HG02642 (cell line): ENCODE data around the gene PLAGL1.
"Not testable (repeated sequence)": the region's sequence is repeated elsewhere in the genome, so short reads cannot be mapped to it uniquely, and the experiment has no call there.

ENCODE experiments used
- ATAC-seq: cut with Tn5 transposase; IDR thresholded peaks from one replicate; pipeline ENCODE4 v1.9.1; 2021; ENCODE audit warnings: mild to moderate bottlenecking; ENCODE audit not compliant: unreplicated experiment, poor library complexity

Gene PLAGL1

GRCh38 chr6:144008120-144008811 is at the start of gene PLAGL1:
Gene PLAGL1 (minus strand): TSS chr6:144008259. CDS start chr6:143948136, 60,123 bp downstream.
- ATAC-seq: peak; percentile 85

DNA sequence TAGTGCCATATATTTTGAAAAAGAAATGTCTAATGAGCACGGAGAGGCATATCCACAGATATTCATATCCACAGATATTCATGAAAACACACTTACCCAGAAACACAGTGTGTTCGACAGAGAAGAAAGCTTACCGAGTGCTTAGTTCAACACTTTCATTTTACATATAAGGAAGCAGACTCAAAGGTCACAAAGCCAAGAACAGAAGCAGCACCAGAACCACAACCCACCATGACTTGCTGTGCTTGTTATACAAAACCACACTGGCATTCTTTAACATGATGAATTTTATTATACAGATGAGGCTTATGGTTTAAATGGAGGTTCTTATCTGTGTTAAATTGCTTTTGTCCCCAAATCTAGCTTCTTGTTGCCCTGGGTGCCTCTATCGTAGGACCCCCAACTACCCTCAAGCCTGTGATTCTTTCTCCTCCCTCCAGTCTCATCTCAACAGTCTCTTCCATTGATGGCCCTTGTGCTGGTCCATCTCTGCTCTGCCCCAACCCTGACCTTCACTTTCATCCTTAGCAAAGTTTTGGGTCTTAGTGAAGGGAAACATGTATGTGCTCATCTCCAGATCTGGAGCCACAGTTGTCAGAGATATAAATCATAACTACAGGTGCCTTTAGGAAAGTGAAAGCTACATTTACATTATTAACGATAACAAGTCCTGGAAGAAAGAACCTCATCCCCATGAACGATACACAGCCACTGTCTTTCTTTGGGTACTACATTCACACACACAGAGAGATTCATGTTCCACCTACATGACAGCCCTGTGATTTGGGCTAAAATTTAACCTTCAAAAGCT is 47.3 kb upstream of the PLAGL1 start:
- peak; percentile 86 for ATAC-seq

- no peak for ATAC-seq
Observed at GRCh38 chr6:144053601-144054000, 45.5 kb upstream of the PLAGL1 start.

DNA sequence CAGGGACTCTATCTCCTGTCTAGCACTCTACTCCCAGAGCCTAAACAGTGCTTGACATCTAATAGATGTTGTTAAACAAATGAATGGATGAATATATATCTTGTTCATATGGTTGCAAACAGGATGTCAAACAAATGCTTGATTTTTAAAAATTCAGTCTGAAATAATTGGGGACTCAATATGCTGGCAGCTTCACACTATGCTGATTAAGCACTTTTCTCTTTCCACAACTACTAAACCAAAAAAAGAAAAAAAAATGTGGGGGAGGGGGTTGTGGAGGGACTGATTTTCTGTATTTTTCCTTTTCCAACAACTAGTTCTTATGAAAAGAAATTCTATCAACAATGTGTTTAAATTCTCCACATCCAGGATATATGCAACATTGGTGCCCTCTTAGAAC is 44.4 kb upstream of the PLAGL1 start:
- ATAC-seq: no peak

GRCh38 chr6:144049386-144049785 is 41.3 kb upstream of the PLAGL1 start:
- no peak for ATAC-seq

DNA sequence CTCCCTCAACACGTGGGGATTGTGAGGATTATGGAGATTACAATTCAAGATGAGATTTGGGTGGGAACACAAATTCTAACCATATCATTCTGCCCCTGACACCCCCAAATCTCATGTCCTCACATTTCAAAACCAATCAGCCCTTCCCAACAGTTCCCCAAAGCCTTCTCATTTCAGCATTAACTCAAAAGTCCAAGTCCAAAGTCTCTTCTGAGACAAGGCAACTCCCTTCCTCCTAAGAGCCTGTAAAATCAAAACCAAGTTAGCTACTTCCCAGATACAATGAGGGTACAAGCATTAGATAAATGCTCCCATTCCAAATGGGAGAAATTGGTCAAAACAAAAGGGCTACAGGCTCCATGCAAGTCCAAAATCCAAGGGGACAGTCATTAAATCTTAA is 39.6 kb upstream of the PLAGL1 start:
- no peak for ATAC-seq

DNA sequence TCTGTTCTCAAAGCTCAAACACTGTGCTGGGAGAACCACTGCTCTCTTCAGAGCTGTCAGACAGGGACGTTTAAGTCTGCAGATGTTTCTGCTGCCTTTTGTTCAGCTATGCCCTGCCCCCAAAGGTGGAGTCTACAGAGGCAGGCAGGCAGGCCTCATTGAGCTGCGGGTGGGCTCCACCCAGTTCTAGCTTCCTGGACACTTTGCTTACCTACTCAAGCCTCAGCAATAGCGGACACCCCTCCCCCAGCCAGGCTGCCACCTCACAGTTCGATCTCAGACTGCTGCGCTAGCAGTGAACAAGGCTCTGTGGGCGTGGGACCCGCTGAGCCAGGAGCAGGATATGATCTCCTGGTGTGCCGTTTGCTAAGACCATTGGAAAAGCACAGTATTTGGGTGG is 38.6 kb upstream of the PLAGL1 start:
- ATAC-seq: not testable (repeated sequence)

DNA sequence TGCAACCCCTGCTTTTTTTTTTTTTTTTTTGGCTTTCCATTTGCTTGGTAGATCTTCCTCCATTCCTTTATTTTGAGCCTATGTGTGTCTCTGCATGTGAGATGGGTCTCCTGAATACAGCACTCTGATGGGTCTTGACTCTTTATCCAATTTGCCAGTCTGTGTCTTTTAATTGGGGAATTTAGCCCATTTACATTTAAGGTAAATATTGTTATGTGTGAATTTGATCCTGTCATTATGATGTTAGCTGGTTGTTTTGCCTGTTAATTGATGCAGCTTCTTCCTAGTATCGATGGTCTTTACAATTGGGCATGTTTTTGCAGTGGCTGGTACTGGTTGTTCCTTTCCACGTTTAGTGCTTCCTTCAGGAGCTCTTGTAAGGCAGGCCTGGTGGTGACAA is 36.9 kb upstream of the PLAGL1 start:
- not testable (repeated sequence) for ATAC-seq

- ATAC-seq: no peak
Observed at GRCh38 chr6:144036835-144037195, 28.8 kb upstream of the PLAGL1 start.

GRCh38 chr6:144036064-144036834 is 28.2 kb upstream of the PLAGL1 start:
- ATAC-seq: peak; percentile 73

GRCh38 chr6:144035416-144035815 is 27.4 kb upstream of the PLAGL1 start:
- ATAC-seq: no peak

DNA sequence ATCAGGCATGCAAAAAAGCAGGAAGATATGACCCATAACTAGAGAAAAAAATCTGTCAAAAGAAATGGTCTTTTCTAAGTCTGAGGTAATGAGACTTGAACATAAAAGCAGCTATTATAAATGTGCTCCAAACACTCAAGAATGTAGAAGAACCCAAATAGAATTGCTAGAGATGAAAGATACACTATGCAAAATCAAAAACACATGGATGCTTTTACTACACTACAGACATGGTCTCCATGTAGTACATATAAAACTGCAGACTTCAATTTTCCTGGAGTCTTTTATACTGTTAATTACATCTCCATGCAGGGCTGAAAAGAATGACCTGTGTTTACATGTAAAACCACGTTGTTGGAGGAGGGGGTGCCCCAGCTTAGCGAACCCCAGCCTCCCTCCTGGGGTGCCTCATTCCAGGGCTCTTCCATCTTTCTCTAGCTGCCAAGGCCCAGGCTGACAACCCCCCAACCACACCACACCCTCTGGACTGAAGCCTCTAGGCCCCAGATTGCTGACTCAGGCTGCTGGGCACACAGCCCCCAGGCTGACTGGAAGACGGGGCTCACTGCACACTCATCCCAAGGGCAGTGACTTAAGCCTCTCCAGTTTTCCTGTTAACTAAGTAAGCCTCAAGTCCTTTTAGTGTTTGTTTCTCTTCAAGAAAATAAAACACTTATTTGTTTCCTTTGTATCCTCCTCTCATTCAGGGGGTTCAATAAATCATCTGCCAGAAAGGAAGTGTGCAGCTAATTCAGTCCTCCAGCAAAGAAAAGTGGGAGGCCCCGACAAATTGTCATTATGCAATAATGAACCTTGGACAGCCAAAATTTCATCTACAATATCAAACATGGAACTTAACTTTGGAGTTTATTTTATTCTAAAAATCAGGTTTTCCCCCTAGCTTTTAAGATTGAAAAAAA is 26.0 kb upstream of the PLAGL1 start:
- no peak for ATAC-seq

DNA sequence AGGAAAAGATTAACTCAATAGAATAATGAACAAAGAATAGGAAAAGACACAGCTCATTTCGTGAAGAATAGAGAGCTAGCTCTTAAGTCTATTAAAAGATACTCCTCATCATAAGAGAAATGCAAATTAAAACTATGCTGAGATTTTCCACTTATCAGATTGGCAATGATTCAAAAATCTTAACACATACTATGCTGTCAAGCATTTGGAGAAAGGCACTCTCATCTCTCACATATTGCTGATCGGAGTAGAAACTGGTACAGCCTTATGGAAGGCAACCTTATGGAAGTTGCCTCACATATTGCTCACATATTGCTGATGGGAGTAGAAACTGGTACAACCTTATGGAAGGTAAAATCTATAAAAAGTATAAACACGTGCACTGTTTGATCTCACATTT is 21.4 kb upstream of the PLAGL1 start:
- no peak for ATAC-seq

- ATAC-seq: no peak
Observed at GRCh38 chr6:144027932-144028587, 20.0 kb upstream of the PLAGL1 start.

DNA sequence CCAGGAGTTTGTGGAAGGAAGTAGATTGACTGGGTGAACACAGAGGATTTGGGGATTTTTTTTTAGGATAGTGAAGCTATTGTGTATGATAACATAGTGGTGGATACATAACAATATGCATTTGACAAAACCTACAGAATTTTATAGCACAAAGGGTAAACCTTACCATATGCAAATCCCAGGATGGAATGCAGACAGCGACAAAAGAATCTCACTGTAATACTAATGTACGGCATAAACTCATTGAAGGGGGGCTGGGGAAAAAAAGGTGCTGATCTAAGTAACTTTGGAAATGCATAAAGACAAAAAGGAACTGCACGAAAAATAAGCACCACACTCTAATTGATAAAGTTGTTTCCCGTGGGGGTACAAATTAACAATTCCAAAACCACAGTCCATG is 15.2 kb upstream of the PLAGL1 start:
- ATAC-seq: no peak

DNA sequence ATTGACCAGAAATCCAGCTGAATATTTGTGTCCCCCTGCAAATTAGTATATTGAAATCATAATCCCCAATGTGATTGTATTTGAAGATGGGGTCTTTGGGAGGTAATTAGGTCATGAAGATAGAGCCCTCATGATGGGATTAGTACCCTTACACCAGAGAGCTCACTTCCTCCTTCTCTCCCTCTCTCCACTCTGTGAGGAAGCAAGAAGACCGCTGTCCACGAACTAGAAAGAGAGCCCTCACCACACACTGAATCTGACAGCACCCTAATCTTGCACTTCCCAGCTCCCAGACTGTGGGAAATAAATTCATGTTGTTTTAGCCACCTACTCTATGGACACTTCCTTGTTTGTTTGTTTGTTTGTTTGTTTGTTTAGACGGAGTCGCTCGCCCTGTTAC is 11.9 kb upstream of the PLAGL1 start:
- ATAC-seq: no peak

DNA sequence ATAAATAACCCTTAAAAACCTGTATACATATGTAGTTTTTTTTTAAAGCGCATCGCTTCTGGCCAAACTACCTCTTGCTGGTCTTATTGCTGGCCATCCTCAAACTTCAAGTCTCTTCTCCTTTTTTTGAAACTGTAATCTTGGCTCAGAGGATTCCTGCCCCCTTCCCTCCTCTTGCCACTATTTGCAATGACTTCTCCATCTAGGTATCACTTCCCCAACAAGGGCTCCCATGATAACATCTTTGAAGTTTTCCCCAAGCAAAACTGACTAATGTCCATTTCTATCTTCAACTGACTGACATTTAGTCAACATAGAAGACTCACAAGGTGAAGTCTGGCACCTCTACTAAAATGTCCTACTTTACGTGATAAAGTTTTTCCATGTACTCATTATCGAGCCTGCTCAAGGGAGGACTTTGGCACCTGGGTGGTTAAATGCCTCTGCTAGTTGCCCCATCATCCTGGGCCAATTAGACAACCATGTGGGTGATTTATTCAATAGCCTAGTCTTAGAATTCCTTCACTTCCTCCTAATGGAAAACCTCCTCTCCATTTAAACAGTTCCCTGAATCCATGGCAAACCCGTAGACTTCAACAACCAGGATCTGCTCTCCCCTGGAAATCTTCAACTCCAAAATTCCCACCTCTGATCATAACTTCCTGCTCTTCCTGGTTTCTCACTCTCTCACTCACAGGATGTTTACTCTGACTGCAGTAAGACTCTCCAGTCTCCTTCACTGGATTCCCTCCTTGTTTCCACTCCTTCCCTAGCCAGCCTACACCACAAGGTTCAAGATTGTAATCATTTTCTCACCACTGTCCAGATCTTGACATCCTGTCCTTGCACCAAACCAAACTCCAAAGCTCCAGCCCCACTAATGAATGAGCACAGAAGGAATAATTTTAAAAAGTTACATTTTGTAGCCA is 9.4 kb upstream of the PLAGL1 start:
- ATAC-seq: no peak

DNA sequence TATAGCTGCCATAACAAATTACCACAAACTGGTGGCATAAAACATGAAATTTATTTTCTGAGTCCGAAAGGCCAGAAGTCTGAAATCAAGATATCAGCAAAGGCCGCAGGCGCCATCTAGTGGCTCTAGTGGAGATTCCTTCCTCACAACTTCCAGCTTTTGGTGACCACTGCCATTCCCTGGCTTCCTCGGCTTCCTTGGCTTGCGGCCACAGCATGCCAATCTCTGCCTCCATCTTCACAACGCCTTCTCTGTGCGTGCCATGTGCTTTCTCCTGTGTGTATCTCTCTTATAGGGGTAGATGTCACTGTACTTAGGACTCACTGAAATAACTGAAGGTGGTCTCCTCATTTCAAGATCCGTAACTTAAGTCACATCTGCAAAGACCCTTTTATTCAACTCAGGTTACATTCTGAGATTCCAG is 5.4 kb upstream of the PLAGL1 start:
- ATAC-seq: peak; percentile 42
